Body of pancreas (tissue), 4 donors: ENCODE measurements around the gene GPR107. TPM values are rescaled to one million over a fixed set of nuclear protein-coding genes. Genes with fewer than 3 reads are reported as not detected.

Source experiments
- ATAC-seq: fragments of 150-250 bp; one replicate; pipeline ENCODE4 v1.9.1; 2016
- DNase-seq, 4 donors: peaks; one replicate each; pipeline ENCODE4 v3.0.0-alpha.2; 2019
- H3K27ac ChIP-seq, 4 donors: fragments of 200-600 bp; sonication (generic); 1 replicate in 3 of 4; 2 replicates in 1 of 4; pipeline versions ENCODE4 v1.5.1 to v1.6.1; 2016 to 2019; ENCODE audit warnings: mild to moderate bottlenecking in 1 of 4, mixed read lengths in 1 of 4, moderate library complexity in 1 of 4
- H3K27me3 ChIP-seq, 2 donors: fragments of 200-600 bp; sonication (generic); one replicate each; pipeline ENCODE4 v1.6.0; 2016; ENCODE audit warnings: mild to moderate bottlenecking in 1 of 2
- H3K36me3 ChIP-seq, 2 donors: fragments of 200-600 bp; sonication (generic); replicated peaks in 1 of 2; 2 replicates each; pipeline ENCODE4 v1.5.1; 2016; ENCODE audit warnings: low read depth in 2 of 2; ENCODE audit not compliant: insufficient read depth in 1 of 2
- H3K4me1 ChIP-seq: fragments of 200-600 bp; sonication (generic); one replicate; pipeline ENCODE4 v1.6.0; 2016
- H3K4me3 ChIP-seq, 2 donors: fragments of 200-600 bp; sonication (generic); 1 replicate in 1 of 2; 2 replicates in 1 of 2; pipeline ENCODE4 v1.5.1; 2016 to 2019
- H3K9me3 ChIP-seq, 3 donors: fragments of 200-600 bp; sonication (generic); 1 replicate in 2 of 3; 2 replicates in 1 of 3; pipeline ENCODE4 v1.5.1; 2016
- CTCF ChIP-seq, 7 experiments: fragments of 450-650 bp in 4 of 7; fragments of 200-600 bp in 3 of 7; sonication (generic) in 3 of 7; IDR thresholded peaks; one replicate each; pipeline ENCODE4 v1.5.1; 2016 to 2019; ENCODE audit warnings: antibody characterized with exemption in 7 of 7
- POLR2A ChIP-seq, 3 donors: fragments of 450-650 bp; IDR thresholded peaks; one replicate each; pipeline ENCODE4 v1.6.1; 2016; ENCODE audit warnings: antibody characterized with exemption in 3 of 3, mild to moderate bottlenecking in 2 of 3
- WGBS, 2 donors: methylation state at CpG; one replicate each; pipeline ENCODE4 v1.1.5; 2017; 5-methylcytosine and 5-hydroxymethylcytosine counted together
- intact Hi-C: fragments of 100-400 bp; cut with DNase I; formaldehyde crosslinking; loops from one replicate; pipeline ENCODE4 v1.15.1; 2023
- total RNA-seq, 2 donors: library from RNA; depleted of rRNA; stranded (reverse); fragments of >200 nt; gene quantifications; one replicate each; pipeline ENCODE4 v1.1.0, GENCODE V29; 2016

Gene GPR107
- total RNA-seq, 2 donors from 2014 or later = 9.6 to 11.4 TPM

GRCh38 chr9:130183133-130183762, 129.5 kb downstream of the GPR107 start:
- Histone ChIP-seq H3K9me3 (no peaks in the 10 kb centered on the region), H3K36me3 (no peaks in the 10 kb centered on the region), H3K4me1 (peaks cover 50% of the 10 kb centered on the region), H3K27ac (peak overlapping the region; percentile 54 to 80 (median 74)), H3K4me3 (no peak overlapping the region), H3K27me3 (no peaks in the 10 kb centered on the region)
- DNase-seq = peak; percentile 57 to 71 (median 62)
- intact Hi-C loops = no loop called here
- peak; percentile 76 for ATAC-seq
- WGBS, 2 donors = 42 to 59% methylated on average over 7 of the region's 7 CpGs
- peak in 2 of 3 donors; percentile 42 to 46 for TF ChIP-seq POLR2A (IDR thresholded peaks at IDR 0.05)
- no peak for TF ChIP-seq CTCF (IDR thresholded peaks at IDR 0.05)

DNA sequence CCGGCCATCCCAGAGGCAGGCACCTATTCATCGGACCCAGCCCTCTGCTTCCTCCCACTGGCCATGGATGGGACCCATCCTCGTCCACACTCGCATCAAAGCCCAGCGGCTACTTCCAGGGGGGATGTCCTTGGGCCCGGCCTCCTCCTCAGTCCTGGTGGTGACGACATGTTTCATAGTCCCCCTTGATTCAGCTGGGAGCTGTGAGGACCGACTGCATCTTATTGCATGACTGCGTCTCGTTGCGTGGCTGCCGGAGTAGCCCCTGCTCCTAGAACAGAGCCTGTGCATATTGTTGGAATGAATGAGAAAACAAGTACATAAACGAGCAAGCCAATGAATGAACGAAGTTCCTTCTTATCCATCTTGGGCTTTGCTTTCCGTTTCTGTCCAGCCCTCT, 131.3 kb downstream of the GPR107 start:
- TF ChIP-seq POLR2A (IDR thresholded peaks at IDR 0.05) = no peak
- no peak for TF ChIP-seq CTCF (IDR thresholded peaks at IDR 0.05)
- 89 to 100% methylated on average over 3 to 15 of the region's 15 CpGs for WGBS, 2 donors
- no peaks in the 10 kb centered on the region for H3K9me3 ChIP-seq
- H3K27me3 ChIP-seq = no peaks in the 10 kb centered on the region
- H3K4me1 ChIP-seq = peaks cover 50% of the 10 kb centered on the region
- no peaks in the 10 kb centered on the region for H3K36me3 ChIP-seq
- ATAC-seq = no peak
- intact Hi-C loops = no loop called here
- DNase-seq = no peak
- H3K27ac ChIP-seq = peak overlapping the region in 3 of 4 donors; percentile 44 to 84 (median 75)
- H3K4me3 ChIP-seq = no peak overlapping the region

- Histone ChIP-seq H3K36me3 (no peaks in the 10 kb centered on the region), H3K27ac (peak overlapping the region in 3 of 4 donors; percentile 44 to 84 (median 75)), H3K4me1 (peaks cover 50% of the 10 kb centered on the region), H3K27me3 (no peaks in the 10 kb centered on the region), H3K9me3 (no peaks in the 10 kb centered on the region), H3K4me3 (no peak overlapping the region)
- intact Hi-C loops = no loop called here
- DNase-seq (no peak), ATAC-seq (no peak)
- 86 to 95% methylated on average over 10 to 16 of the region's 17 CpGs for WGBS, 2 donors
- TF ChIP-seq CTCF (IDR thresholded peaks at IDR 0.05) (no peak), POLR2A (IDR thresholded peaks at IDR 0.05) (no peak)
These were observed 131.9 kb downstream of the GPR107 start for GRCh38 chr9:130185490-130186031.

DNA sequence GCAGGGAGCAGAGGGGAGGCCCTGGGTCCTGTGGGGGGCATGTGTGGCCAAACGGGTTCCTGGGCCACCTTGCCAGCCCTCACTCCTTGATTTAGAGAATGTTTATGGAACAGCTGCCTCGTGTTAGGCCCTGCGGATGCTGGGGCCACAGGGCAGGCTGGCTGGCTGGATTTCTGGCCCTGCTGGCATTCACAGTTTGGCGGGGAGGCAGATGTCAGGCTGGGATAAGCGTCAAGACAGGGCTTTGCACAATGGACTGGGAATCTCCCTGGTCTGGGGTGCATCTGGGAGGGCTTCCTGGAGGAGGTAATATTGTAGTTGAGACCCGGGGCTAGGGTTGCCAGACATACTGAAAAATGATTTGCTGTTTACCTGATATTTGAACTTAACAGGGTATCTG, 132.3 kb downstream of the GPR107 start:
- H3K27ac ChIP-seq = peak overlapping the region in 3 of 4 donors; percentile 44 to 84 (median 75)
- TF ChIP-seq CTCF (IDR thresholded peaks at IDR 0.05) (no peak), POLR2A (IDR thresholded peaks at IDR 0.05) (no peak)
- DNase-seq (no peak), ATAC-seq (no peak)
- no peak overlapping the region for H3K4me3 ChIP-seq
- H3K27me3 ChIP-seq = no peaks in the 10 kb centered on the region
- intact Hi-C loops = no loop called here
- no peaks in the 10 kb centered on the region for H3K36me3 ChIP-seq
- H3K9me3 ChIP-seq = no peaks in the 10 kb centered on the region
- WGBS, 2 donors = 63 to 78% methylated on average over 4 to 6 of the region's 6 CpGs
- H3K4me1 ChIP-seq = peaks cover 50% of the 10 kb centered on the region
